Activated CD8-positive, alpha-beta T cell treated with anti-CD3 and anti-CD28 coated beads, Interleukin-2, amount 10 ng/mL, durations not matched to agents 7 days and 5 days (primary cell): ENCODE data around the gene AGT. TPM values are rescaled to one million over a fixed set of nuclear protein-coding genes. Genes with fewer than 3 reads are reported as not detected.
A peak's percentile ranks its signal among the peaks of the same experiment; 100 is the strongest.

Experiments
- ATAC-seq: fragments of 150-1000 bp; cut with Tn5 transposase; one replicate; pipeline ENCODE4 v1.10.0; 2021; ENCODE audit warnings: moderate library complexity
- CTCF ChIA-PET: fragments of 350-600 bp; sonication (Branson Sonifier 250); formaldehyde crosslinking; loops from one replicate; lab custom pipeline; 2021; ENCODE audit warnings: antibody characterized with exemption; lab: Charles Lee
- POLR2A ChIA-PET: fragments of 350-600 bp; sonication (Branson Sonifier 250); formaldehyde crosslinking; loops from one replicate; lab custom pipeline; 2021; ENCODE audit warnings: antibody characterized with exemption; lab: Charles Lee
- DNase-seq: peaks from one replicate; pipeline ENCODE4 v3.0.0-alpha.2; 2020
- H3K27ac Mint-ChIP-seq: one replicate; pipeline ENCODE4 v1.8.0; 2021; ENCODE audit warnings: mild to moderate bottlenecking, mixed read lengths
- H3K27me3 Mint-ChIP-seq: one replicate; pipeline ENCODE4 v1.8.0; 2021; ENCODE audit warnings: low read depth, mixed read lengths
- H3K36me3 Mint-ChIP-seq: one replicate; pipeline ENCODE4 v1.8.0; 2021; ENCODE audit warnings: low read depth, mixed read lengths
- H3K4me1 Mint-ChIP-seq: one replicate; pipeline ENCODE4 v1.8.0; 2021; ENCODE audit warnings: low read depth, mixed read lengths
- H3K4me3 Mint-ChIP-seq: one replicate; pipeline ENCODE4 v1.8.0; 2021; ENCODE audit warnings: mild to moderate bottlenecking, mixed read lengths
- H3K9me3 Mint-ChIP-seq: one replicate; pipeline ENCODE4 v1.8.0; 2022; ENCODE audit warnings: mixed read lengths; ENCODE audit not compliant: insufficient read depth
- total RNA-seq, 2 experiments: library from RNA; stranded (reverse); gene quantifications; one replicate each; pipeline ENCODE4 v1.2.3, GENCODE V29; 2021

AGT gene
- total RNA-seq, result not detected

DNA sequence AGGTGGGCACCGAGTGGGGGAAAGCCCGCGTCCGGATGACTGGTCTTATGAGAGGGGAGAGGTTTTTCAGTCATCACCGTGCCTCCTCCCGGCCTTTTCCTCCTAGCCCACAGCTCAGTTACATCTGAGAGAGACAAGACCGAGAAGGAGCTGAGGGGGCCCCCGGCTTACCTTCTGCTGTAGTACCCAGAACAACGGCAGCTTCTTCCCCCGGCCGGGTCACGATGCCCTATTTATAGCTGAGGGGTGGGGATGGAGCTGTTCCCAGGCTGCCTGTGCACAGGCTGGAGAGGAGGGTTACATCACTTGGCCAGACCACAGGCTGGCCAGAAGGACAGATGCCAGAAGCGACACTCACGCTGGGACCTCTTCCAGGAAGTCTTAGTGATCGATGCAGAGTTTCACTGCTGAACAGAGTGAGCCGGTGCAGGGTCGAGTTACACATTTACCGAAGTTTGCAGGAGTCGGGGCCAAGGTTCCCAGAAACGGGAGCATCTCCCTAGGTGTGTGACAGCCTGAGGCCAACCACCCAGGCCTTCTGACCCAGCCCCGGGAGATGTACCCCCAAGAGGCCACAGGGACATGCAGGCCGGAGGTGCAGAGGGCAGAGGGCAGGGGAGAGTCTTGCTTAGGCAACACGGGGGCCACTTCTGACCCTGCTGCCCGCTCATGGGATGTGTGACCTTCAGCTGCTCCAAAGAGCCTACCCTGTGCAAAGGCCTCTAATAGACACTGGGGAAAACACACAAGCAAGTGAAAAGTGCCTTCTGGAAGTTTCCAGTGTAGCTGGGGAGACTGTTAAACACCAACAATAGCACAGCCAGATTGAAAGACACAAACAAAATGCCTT is at the start of gene AGT:
Gene AGT (minus strand): TSS at position 208 of the 850 bp plus-strand sequence. CDS start 3,299 bp downstream, outside the sequence.
- no peak for ATAC-seq
- H3K27me3 Mint-ChIP-seq, result peaks cover 5% of the 10 kb centered on the region
- CTCF ChIA-PET, result no interaction called here
- no peak within 1 kb of the TSS for H3K27ac Mint-ChIP-seq
- H3K36me3 Mint-ChIP-seq, result no peaks in the 10 kb centered on the region
- no peak within 1 kb of the TSS for H3K4me3 Mint-ChIP-seq
- no peaks in the 10 kb centered on the region for H3K4me1 Mint-ChIP-seq
- DNase-seq, result no peak
- H3K9me3 Mint-ChIP-seq, result no peaks in the 10 kb centered on the region
- POLR2A ChIA-PET, result no interaction called here

DNA sequence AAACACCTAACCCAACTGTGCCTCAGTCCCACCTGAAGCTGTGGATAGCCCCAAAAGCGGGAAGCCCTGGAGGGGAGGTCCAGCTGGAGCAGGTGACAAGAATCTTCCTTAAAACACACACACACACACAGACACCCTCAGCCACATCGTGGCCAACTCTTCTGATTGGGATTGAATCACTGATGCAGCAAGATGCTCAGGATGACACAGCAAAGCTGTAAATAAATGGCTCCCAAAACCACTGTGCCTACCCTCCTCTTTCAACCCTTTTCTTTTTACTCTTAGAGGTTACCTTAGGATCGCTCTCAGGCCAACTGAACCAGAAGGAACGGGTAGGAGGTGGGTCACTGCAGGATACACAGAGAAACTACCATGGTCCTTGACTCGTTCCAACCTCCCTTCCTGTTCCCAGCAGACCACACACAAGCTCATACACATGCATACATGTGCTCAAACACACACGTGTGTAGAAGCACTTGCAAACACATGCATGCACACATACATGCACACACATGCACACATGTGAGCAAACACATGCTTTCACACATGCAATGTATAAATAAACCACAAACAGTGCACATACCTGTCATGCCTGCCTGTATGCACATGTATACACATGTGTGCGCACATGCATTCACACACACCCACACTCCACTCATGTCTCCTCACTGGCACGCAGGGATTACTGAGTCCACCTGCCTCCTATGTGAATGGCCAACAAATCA is 47.7 kb upstream of the AGT start:
- ATAC-seq, result no peak
- ChIA-PET CTCF (no interaction called here), POLR2A (no interaction called here)
- Mint-ChIP-seq H3K9me3 (no peaks in the 10 kb centered on the region), H3K27me3 (no peaks in the 10 kb centered on the region), H3K36me3 (no peaks in the 10 kb centered on the region), H3K4me1 (no peaks in the 10 kb centered on the region), H3K27ac (no peak overlapping the region), H3K4me3 (no peak overlapping the region)
- DNase-seq, result no peak

DNA sequence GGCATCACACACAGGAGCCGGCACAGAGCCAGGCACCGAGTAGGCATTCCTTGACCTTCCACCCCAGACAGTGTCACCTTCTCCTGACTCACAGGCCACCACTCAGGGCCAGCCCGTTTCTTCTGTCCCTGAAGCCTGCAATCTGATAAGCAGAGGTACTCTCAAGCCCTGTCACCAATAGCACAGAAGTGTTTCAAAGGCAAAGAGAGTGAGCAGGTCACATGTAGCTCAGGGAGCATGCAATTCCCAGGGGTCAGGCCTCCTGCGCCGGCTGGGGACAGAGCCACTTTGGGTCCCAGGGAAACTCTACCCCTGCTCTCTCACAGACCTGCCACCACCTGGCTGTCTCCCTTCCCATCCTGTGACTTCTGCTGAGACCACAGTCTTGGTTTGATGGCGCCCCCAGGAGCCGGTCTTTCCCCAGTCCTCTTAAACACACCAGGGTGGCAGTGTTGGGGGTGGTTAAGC is 46.5 kb upstream of the AGT start:
- Mint-ChIP-seq H3K9me3 (no peaks in the 10 kb centered on the region), H3K36me3 (no peaks in the 10 kb centered on the region), H3K27me3 (no peaks in the 10 kb centered on the region), H3K4me3 (no peak overlapping the region), H3K4me1 (no peaks in the 10 kb centered on the region), H3K27ac (no peak overlapping the region)
- DNase-seq (no peak), ATAC-seq (no peak)
- CTCF ChIA-PET, result no interaction called here
- POLR2A ChIA-PET, result no interaction called here

DNA sequence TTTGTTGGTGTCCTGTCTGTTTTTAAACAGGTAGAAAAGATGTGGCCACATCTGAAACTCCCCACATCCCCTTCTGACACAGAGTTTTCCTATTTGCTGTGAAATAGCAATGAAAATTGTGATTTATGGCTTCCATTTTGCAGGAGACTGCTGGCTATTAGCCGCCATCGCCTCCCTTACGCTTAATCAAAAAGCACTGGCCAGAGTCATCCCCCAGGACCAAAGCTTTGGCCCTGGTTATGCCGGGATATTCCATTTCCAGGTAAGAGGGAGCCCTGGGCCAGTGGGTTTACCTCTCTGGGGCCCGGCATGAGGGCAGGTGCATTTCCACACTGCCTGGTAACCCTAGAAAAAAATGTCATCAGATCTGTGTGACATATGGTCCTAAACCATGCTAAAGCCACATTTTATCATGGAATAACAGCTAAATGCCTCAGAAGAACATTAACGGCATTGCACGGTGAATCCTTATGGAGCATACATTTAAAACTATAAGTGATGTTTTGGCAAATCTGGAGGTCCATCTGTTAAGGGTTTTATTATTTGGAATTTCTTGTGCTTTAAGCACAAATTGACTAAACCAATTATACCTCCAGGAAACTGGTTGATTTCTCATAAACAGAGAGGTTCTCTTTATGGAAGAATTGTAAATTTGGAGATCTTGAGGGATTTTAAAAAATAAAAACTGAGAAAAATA is 45.6 kb upstream of the AGT start:
- ChIA-PET POLR2A (no interaction called here), CTCF (no interaction called here)
- Mint-ChIP-seq H3K4me1 (no peaks in the 10 kb centered on the region), H3K36me3 (no peaks in the 10 kb centered on the region), H3K9me3 (no peaks in the 10 kb centered on the region), H3K27me3 (no peaks in the 10 kb centered on the region), H3K27ac (no peak overlapping the region), H3K4me3 (no peak overlapping the region)
- DNase-seq, result no peak
- ATAC-seq, result no peak

DNA sequence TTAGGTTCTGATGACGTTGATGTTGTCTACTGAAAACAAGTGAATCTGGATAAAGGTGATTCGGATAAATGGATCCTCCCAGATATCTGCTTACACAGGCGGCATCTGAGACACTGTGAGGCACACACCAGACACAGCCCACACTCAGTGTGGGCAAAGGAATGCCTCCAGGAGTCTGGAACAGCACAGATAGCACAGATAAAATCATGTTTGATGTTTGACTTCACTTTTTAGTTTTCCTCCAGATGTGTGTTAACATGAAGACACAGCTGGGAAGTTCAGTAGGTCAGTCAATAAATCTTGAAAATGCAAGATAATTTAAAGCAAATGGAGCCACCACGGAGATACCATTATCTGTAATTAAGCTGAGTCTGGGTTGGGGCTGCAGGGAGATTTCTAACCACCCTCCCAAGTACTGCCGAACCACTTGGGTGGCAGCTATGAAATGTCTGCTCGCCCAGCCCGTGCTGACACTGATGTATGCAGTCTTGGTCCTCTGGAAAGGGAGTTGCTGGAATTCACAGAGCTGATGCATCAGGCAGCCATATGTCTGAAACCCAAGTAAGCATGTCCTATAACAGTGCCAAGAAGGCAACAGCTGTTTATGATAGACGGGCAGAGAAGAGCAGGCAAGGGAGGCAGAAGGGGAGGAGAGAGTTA is 44.9 kb upstream of the AGT start:
- Mint-ChIP-seq H3K4me1 (peaks cover 1% of the 10 kb centered on the region), H3K27me3 (no peaks in the 10 kb centered on the region), H3K4me3 (no peak overlapping the region), H3K36me3 (no peaks in the 10 kb centered on the region), H3K27ac (no peak overlapping the region), H3K9me3 (no peaks in the 10 kb centered on the region)
- ChIA-PET CTCF (no interaction called here), POLR2A (no interaction called here)
- ATAC-seq (no peak), DNase-seq (no peak)

DNA sequence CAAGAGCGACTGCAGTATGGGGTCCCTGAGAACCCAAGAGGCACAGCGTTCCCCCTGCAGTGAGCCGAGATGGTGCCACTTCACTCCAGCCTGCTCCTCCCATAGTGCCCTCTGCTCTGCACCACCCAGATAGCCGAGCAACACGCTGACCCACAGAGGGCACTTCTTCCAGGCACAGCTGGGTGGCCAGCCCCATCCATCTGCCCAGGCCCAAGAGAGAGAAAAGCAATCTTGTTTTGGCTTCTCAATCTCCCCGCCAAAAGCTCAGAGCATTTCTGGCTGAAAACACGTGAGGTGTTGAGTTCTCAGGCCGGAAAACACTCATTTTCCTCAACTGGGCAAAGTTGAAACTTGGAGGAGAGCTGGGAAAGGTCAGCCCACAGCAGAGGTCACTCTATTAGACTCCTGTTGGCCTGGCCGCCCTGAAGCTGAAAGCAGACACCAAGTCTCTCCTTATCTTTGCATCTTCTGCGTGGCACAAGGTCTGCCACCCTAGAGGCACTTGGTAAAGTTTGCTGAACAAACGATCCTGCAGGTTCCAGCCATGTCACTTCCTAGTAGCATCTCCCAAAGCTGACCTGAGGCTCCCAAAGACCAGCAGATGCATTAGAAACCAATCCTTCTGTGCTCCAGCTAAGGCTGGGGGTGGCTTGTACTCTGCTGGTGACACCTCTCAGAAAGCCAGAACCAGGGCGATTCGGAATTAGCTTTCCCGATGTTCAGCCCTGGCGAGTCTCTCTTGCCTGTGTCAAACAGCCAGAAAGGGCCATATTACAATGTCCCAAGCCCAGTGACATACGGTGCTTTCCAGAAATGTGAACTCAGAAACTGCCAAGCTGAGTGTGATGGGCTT is 44.2 kb upstream of the AGT start:
- Mint-ChIP-seq H3K27ac (no peak overlapping the region), H3K9me3 (no peaks in the 10 kb centered on the region), H3K4me1 (peaks cover 5% of the 10 kb centered on the region), H3K4me3 (no peak overlapping the region), H3K27me3 (no peaks in the 10 kb centered on the region), H3K36me3 (no peaks in the 10 kb centered on the region)
- DNase-seq (no peak), ATAC-seq (no peak)
- POLR2A ChIA-PET, result no interaction called here
- CTCF ChIA-PET, result no interaction called here

DNA sequence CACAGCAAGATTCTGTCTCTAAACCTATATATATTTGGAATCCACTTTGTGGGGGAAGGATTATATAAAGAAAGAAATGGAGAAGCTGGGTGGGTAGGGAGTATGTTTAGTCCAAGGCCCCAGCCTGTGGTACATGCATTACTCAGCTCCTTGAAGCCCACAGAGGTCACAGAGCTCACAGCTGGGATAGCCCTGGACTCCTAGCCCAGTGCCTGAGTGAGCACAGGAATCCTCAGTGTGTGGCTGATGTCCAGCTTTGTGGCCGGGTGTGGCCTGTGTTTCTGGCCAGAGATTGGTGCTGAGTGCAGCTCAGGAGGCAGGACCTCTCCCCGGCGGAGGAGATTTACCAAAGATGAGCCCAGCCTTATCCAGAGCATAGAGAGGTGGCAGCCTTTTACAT is 40.9 kb upstream of the AGT start:
- ChIA-PET CTCF (no interaction called here), POLR2A (no interaction called here)
- H3K4me1 Mint-ChIP-seq, result peaks cover 8% of the 10 kb centered on the region
- no peak overlapping the region for H3K4me3 Mint-ChIP-seq
- ATAC-seq (no peak), DNase-seq (no peak)
- no peak overlapping the region for H3K27ac Mint-ChIP-seq
- H3K36me3 Mint-ChIP-seq, result no peaks in the 10 kb centered on the region
- H3K27me3 Mint-ChIP-seq, result no peaks in the 10 kb centered on the region
- H3K9me3 Mint-ChIP-seq, result no peaks in the 10 kb centered on the region

DNA sequence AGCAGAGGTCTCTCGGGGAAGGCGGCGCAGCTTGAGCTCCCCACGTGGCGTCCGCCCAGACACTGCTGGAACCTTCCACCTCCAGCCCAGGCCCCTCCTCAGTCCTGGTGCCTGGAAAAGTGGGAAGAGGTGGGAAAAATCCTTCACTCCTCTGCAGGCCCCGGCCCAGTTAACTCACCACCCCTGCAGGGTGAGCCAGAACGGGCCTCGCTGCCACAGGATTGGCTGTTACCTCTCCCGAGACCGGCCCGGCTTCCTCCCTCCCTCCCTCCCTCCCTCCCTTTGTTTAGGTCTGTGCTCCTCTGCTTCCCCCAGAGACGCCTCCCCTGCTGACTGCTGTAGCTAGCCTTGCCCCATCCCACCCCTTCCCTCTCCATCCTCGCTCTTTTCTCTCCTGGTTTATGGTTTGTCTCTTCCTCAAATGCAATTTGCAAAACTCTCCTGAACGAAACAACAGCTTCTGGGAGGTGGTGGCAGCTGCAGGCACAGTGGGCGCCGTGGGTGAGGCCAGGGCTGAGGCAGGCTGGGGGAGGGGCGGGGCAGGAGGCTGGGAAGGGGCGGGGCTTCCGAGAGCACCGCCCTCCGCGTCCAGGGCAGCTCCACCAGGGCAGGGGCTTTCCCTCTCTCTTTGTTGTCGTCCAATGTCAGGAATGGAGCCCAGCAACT is 39.8 kb upstream of the AGT start:
- peak; percentile 73 for ATAC-seq
- Mint-ChIP-seq H3K27ac (no peak overlapping the region), H3K4me1 (peaks cover 8% of the 10 kb centered on the region), H3K4me3 (peak overlapping the region; percentile 55), H3K9me3 (no peaks in the 10 kb centered on the region), H3K36me3 (no peaks in the 10 kb centered on the region), H3K27me3 (no peaks in the 10 kb centered on the region)
- POLR2A ChIA-PET, result no interaction called here
- CTCF ChIA-PET, result interaction anchor here (1.3 kb wide), 1 partner anchor 111 kb away, joined by 3 read pairs; no protein-coding TSS in a partner anchor
- peak; percentile 49 for DNase-seq

DNA sequence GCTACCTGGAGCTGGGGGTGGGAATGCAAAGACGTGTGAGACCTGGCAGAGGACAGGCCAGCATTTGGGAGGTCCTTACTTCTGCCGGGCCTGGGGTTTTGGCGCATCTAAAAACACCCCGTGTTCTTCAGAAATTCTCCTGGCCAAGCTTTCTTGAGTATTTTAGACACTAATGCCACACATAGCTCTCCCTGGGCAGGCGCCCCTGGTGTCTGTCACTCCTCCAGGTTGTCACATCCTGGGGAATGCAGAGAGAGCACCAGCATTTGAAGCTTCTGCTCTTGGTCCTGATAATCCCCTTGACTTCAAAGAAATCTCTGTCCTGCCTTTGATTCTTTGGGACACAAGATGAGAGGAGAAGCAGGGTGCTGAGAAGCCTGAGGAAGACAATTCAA is 39.3 kb upstream of the AGT start:
- Mint-ChIP-seq H3K9me3 (no peaks in the 10 kb centered on the region), H3K4me1 (peaks cover 8% of the 10 kb centered on the region), H3K27ac (no peak overlapping the region), H3K4me3 (peak overlapping the region; percentile 55), H3K27me3 (no peaks in the 10 kb centered on the region), H3K36me3 (no peaks in the 10 kb centered on the region)
- ATAC-seq, result no peak
- CTCF ChIA-PET, result interaction anchor here (1.3 kb wide), 1 partner anchor 110 kb away, joined by 3 read pairs; no protein-coding TSS in a partner anchor
- DNase-seq, result no peak
- POLR2A ChIA-PET, result no interaction called here

DNA sequence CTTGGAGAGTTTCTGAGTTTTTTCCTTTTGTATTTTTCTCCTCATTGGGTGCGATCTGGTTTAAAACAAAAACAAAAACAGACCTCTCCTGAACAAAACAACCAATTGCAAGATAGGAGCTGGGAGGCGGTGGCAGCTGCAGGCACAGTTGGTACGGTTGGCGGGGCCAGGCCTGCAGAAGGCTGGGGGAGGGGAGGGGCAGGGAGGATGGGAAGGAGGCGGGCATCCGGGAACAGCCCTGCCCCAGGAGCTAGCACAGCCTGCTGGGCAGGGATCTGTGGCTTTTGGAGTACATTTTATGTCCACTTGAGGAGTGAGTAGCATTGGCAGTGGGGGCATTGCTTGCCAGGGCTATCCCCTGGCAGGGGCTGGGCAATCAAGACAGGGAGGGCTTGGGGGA is 38.5 kb upstream of the AGT start:
- H3K27me3 Mint-ChIP-seq, result no peaks in the 10 kb centered on the region
- CTCF ChIA-PET, result no interaction called here
- ATAC-seq, result no peak
- no peak for DNase-seq
- POLR2A ChIA-PET, result interaction anchor here (0.6 kb wide), 1 partner anchor 657 kb away, joined by 3 read pairs; no protein-coding TSS in a partner anchor
- H3K9me3 Mint-ChIP-seq, result no peaks in the 10 kb centered on the region
- peaks cover 8% of the 10 kb centered on the region for H3K4me1 Mint-ChIP-seq
- H3K36me3 Mint-ChIP-seq, result no peaks in the 10 kb centered on the region
- no peak overlapping the region for H3K4me3 Mint-ChIP-seq
- H3K27ac Mint-ChIP-seq, result no peak overlapping the region
